ENCODE data around the gene NME3. TPM values are rescaled to one million over a fixed set of nuclear protein-coding genes. Genes with fewer than 3 reads are reported as not detected.

Gene NME3
- 70.7 and 98.0 TPM in 2 replicates for total RNA-seq

GRCh38 chr16:1771188-1771863 lies at the start of gene NME3:
TSS of gene NME3 (minus strand) at chr16:1771543. CDS start at chr16:1771534, 9 bp downstream.

GRCh38 chr16:1793578-1794220 lies 22.4 kb upstream of the NME3 start, which contains the start of gene IGFALS:
TSS of gene IGFALS (minus strand) at chr16:1793705. CDS start at chr16:1793652, 53 bp downstream.

GRCh38 chr16:1782408-1783264 lies 11.3 kb upstream of the NME3 start, which contains the start of the genes NUBP2 and SPSB3:
TSS of gene NUBP2 (plus strand) at chr16:1782960. CDS start at chr16:1783021, 61 bp downstream.
TSS of gene SPSB3 (minus strand) at chr16:1782571. CDS start at chr16:1781483, 1,088 bp downstream.

GRCh38 chr16:1772908-1773702 lies 1.8 kb upstream of the NME3 start, which contains the start of gene MRPS34:
TSS of gene MRPS34 (minus strand) at chr16:1773134. CDS start at chr16:1773119, 15 bp downstream.

GRCh38 chr16:1772362-1772907 lies 1.1 kb upstream of the NME3 start, which contains the start of gene EME2:
TSS of gene EME2 (plus strand) at chr16:1772810. CDS start at chr16:1773228, 418 bp downstream.

Other genes starting within 250 kb of the NME3 start
- gene TMEM204, start 237.9 kb downstream of the NME3 start, total RNA-seq = 15.6 and 18.5 TPM in 2 replicates
- gene IFT140, start 159.5 kb downstream of the NME3 start, total RNA-seq = 10.2 and 18.0 TPM in 2 replicates
- 5.6 and 11.0 TPM in 2 replicates for gene CRAMP1, start 159.2 kb downstream of the NME3 start, total RNA-seq
- gene JPT2, start 93.3 kb downstream of the NME3 start, total RNA-seq = 30.2 and 49.1 TPM in 2 replicates
- 13.8 and 63.4 TPM in 2 replicates for gene MAPK8IP3, start 65.3 kb downstream of the NME3 start, total RNA-seq
- gene EME2, start 1.3 kb upstream of the NME3 start, total RNA-seq = 3.2 and 8.9 TPM in 2 replicates
- 96.9 and 118 TPM in 2 replicates for gene MRPS34, start 1.6 kb upstream of the NME3 start, total RNA-seq
- 25.3 and 62.7 TPM in 2 replicates for gene SPSB3, start 11.0 kb upstream of the NME3 start, total RNA-seq
- gene NUBP2, start 11.4 kb upstream of the NME3 start, total RNA-seq = 112 and 137 TPM in 2 replicates
- not detected in 2 replicates for gene IGFALS, start 22.2 kb upstream of the NME3 start, total RNA-seq
- gene HAGH, start 55.3 kb upstream of the NME3 start, total RNA-seq = 13.3 and 24.7 TPM in 2 replicates
- gene FAHD1, start 55.7 kb upstream of the NME3 start, total RNA-seq = 22.0 and 61.2 TPM in 2 replicates
- gene MEIOB, start 100.6 kb upstream of the NME3 start, total RNA-seq = 0.08 TPM in 1 of 2 replicates, not detected in the other
- gene HS3ST6, start 146.9 kb upstream of the NME3 start, total RNA-seq = not detected in 2 replicates
- gene MSRB1, start 171.7 kb upstream of the NME3 start, total RNA-seq = 7.4 and 10.2 TPM in 2 replicates
- not detected in 2 replicates for gene RPL3L, start 183.1 kb upstream of the NME3 start, total RNA-seq
- 289 and 350 TPM in 2 replicates for gene NDUFB10, start 188.0 kb upstream of the NME3 start, total RNA-seq
- gene RPS2, start 193.3 kb upstream of the NME3 start, total RNA-seq = 3,892 and 6,799 TPM in 2 replicates
- gene RNF151, start 195.3 kb upstream of the NME3 start, total RNA-seq = not detected in 2 replicates
- gene TBL3, start 200.5 kb upstream of the NME3 start, total RNA-seq = 51.7 and 71.4 TPM in 2 replicates
- gene NOXO1, start 209.9 kb upstream of the NME3 start, total RNA-seq = not detected in 2 replicates
- 15.6 and 25.9 TPM in 2 replicates for gene GFER, start 212.7 kb upstream of the NME3 start, total RNA-seq
- gene SYNGR3, start 218.4 kb upstream of the NME3 start, total RNA-seq = 5.4 and 7.6 TPM in 2 replicates
- gene ZNF598, start 238.3 kb upstream of the NME3 start, total RNA-seq = 33.7 and 41.0 TPM in 2 replicates
- gene NPW, start 248.2 kb upstream of the NME3 start, total RNA-seq = 5.6 and 6.6 TPM in 2 replicates

Measured in epithelial cell of alveolus of lung (primary cell).